Right lobe of liver (tissue), 4 donors: ENCODE results near the gene ADGRG4.

Experiments used
- POLR2A ChIP-seq: fragments of 450-650 bp; IDR thresholded peaks from one replicate; pipeline ENCODE4 v1.6.1; 2017; ENCODE audit warnings: antibody characterized with exemption, mild to moderate bottlenecking
- TF ChIP-seq, protein P1 (sequence below), 4 donors: fragments of 200-600 bp in 3 of 4; fragments of 450-650 bp in 1 of 4; IDR thresholded peaks; one replicate each; pipeline versions ENCODE4 v1.5.1 to v1.8.0; 2016 to 2022; ENCODE audit warnings: antibody characterized with exemption in 4 of 4, mild to moderate bottlenecking in 2 of 4
- donor health status: DM: no; HTN: no; CAD: no.
- donor health status: DM: no; HTN: no; CAD: no.
- donor health status: DM: no; HTN: yes; CAD: no.

DNA sequence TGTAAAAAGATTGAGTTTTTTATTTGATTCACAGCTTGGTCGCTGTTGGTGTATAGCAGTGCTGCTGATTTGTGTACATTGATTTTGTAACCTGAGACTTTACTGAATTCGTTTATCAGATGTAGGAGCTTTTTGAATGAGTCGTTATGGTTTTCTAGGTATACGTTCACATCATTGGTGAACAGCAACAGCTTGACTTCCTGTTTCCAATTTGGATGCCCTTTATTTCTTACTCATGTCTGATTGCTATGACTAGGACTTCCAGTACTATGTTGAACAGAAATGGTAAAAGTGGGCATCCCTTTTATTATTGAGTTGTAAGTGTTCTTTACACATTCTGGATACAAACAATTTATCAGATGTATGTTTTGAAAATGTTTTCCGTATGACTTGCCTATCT is 76.0 kb downstream of the ADGRG4 start:
- TF ChIP-seq, protein P1, sequence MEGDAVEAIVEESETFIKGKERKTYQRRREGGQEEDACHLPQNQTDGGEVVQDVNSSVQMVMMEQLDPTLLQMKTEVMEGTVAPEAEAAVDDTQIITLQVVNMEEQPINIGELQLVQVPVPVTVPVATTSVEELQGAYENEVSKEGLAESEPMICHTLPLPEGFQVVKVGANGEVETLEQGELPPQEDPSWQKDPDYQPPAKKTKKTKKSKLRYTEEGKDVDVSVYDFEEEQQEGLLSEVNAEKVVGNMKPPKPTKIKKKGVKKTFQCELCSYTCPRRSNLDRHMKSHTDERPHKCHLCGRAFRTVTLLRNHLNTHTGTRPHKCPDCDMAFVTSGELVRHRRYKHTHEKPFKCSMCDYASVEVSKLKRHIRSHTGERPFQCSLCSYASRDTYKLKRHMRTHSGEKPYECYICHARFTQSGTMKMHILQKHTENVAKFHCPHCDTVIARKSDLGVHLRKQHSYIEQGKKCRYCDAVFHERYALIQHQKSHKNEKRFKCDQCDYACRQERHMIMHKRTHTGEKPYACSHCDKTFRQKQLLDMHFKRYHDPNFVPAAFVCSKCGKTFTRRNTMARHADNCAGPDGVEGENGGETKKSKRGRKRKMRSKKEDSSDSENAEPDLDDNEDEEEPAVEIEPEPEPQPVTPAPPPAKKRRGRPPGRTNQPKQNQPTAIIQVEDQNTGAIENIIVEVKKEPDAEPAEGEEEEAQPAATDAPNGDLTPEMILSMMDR (IDR thresholded peaks at IDR 0.05): no peak
- no peak for TF ChIP-seq POLR2A
